Measurements from ENCODE around the gene TM9SF3.

DNA sequence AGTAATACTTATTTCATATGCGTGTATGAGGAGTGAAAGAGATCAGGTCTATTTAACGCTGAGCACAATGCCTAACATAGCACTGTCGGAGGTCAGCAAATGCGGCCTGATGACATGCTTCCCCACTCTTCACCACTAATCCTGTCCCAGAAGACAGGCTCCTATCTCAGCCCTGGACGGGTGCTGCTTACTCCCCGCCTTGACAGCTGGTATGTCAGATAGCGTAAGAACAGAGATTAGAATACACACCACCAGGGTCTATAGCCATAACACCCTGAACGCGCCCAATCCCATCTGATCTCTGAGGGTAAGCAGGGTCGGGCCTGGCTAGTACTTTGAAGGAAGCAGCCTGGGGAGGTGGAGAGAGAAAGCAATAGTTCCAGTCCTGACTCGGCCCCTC, 32.3 kb upstream of the TM9SF3 start:
- no peak for TF ChIP-seq POLR2A (IDR thresholded peaks at IDR 0.05)
- TF ChIP-seq, protein P1, sequence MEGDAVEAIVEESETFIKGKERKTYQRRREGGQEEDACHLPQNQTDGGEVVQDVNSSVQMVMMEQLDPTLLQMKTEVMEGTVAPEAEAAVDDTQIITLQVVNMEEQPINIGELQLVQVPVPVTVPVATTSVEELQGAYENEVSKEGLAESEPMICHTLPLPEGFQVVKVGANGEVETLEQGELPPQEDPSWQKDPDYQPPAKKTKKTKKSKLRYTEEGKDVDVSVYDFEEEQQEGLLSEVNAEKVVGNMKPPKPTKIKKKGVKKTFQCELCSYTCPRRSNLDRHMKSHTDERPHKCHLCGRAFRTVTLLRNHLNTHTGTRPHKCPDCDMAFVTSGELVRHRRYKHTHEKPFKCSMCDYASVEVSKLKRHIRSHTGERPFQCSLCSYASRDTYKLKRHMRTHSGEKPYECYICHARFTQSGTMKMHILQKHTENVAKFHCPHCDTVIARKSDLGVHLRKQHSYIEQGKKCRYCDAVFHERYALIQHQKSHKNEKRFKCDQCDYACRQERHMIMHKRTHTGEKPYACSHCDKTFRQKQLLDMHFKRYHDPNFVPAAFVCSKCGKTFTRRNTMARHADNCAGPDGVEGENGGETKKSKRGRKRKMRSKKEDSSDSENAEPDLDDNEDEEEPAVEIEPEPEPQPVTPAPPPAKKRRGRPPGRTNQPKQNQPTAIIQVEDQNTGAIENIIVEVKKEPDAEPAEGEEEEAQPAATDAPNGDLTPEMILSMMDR (IDR thresholded peaks at IDR 0.05), result no peak

All from body of pancreas (tissue), 4 donors.